Gastroesophageal sphincter (tissue), 3 donors: ENCODE measurements around the gene SYNPR.

Experiments used
- EP300 ChIP-seq: sonication (generic); formaldehyde crosslinking; IDR thresholded peaks from one replicate; pipeline ENCODE4 v1.6.1; 2017; ENCODE audit warnings: antibody characterized with exemption, mild to moderate bottlenecking
- TF ChIP-seq, protein P1 (sequence below), 4 experiments: fragments of 200-600 bp in 2 of 4; fragments of 450-650 bp in 2 of 4; sonication (generic) in 1 of 4; IDR thresholded peaks; one replicate each; pipeline ENCODE4 v1.5.1; 2017 to 2019; ENCODE audit warnings: antibody characterized with exemption in 4 of 4, mild to moderate bottlenecking in 2 of 4, moderate library complexity in 2 of 4

DNA sequence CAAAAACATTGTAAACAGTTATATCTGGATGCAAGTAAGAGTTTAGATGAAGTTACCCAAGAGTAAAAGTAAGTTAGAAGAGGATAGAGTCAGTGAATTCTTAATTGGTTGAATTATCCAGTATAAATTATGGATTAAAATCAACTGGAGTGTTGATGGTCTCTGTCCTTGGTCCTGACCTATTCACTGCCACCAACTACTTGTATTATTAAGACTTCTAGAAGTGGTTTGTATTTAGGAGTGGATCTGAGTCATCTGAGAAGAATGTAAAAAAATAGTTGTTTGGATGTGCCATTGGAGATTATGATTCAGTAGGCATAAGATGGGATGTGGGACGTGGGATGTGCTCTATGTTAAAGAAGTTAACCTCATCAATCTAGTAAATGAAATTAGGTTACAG is 86.4 kb downstream of the SYNPR start:
- TF ChIP-seq, protein P1, sequence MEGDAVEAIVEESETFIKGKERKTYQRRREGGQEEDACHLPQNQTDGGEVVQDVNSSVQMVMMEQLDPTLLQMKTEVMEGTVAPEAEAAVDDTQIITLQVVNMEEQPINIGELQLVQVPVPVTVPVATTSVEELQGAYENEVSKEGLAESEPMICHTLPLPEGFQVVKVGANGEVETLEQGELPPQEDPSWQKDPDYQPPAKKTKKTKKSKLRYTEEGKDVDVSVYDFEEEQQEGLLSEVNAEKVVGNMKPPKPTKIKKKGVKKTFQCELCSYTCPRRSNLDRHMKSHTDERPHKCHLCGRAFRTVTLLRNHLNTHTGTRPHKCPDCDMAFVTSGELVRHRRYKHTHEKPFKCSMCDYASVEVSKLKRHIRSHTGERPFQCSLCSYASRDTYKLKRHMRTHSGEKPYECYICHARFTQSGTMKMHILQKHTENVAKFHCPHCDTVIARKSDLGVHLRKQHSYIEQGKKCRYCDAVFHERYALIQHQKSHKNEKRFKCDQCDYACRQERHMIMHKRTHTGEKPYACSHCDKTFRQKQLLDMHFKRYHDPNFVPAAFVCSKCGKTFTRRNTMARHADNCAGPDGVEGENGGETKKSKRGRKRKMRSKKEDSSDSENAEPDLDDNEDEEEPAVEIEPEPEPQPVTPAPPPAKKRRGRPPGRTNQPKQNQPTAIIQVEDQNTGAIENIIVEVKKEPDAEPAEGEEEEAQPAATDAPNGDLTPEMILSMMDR (IDR thresholded peaks at IDR 0.05): no peak
- no peak for TF ChIP-seq EP300
